GM18907 (cell line): ENCODE results near the gene FCN1.

Experiments
- ATAC-seq: cut with Tn5 transposase; IDR thresholded peaks from one replicate; pipeline ENCODE4 v1.9.1; 2021; ENCODE audit warnings: mild to moderate bottlenecking, moderate library complexity; ENCODE audit not compliant: unreplicated experiment

The FCN1 gene

GRCh38 chr9:134894136-134894860 lies 23.4 kb downstream of the FCN1 start:
- no peak for ATAC-seq

DNA sequence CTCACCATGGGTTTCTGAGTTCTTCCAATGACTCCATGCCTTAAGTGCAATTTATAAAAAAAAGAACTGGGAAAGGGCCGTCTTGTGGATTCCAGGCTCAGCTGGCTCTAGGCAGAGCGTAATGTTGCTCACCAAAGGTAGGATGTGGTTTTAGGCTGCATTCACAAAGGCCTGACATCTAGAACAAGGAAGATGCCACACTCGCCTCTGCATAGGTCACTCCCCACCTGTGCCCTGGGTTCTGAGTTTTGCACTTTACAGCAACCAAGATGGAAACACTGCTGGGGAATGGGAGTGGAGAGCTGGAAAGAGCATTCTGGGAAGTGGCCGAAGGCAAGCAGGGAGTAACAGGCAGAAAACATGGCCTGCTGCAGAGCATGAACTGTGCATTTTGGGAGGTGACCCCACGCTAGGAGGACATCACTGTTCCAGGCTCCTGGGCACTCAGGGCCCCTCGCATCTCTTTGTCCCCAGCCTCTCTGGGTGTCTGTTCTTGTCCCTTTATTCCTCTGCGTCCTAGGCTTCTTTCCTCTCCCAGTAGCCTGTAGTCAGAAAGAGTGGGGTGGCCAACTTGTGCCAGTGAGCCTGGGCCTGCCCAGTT lies 24.8 kb downstream of the FCN1 start:
- no peak for ATAC-seq

- no peak for ATAC-seq
Measured at GRCh38 chr9:134892221-134892620, 25.5 kb downstream of the FCN1 start.

- no peak for ATAC-seq
Measured at GRCh38 chr9:134891713-134892112, 26.0 kb downstream of the FCN1 start.

DNA sequence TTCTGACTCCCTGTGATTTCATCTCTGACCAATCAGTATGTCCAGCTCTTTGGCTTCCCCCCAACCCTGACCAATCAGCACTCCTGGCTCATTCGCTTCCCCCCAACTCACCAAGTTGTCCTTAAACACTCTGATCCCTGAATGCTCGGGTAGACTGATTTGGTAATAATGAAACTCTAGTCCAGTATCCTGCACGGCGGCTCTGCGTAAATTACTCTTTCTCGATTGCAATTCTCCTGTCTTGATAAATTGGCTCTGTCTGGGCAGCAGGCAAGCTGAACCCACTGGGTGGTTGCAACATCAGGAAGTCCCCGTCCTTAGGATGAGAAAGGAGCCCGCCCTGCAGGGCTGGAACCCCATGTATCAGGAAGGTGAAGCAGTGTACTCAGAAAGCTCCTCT lies 26.7 kb downstream of the FCN1 start:
- no peak for ATAC-seq

DNA sequence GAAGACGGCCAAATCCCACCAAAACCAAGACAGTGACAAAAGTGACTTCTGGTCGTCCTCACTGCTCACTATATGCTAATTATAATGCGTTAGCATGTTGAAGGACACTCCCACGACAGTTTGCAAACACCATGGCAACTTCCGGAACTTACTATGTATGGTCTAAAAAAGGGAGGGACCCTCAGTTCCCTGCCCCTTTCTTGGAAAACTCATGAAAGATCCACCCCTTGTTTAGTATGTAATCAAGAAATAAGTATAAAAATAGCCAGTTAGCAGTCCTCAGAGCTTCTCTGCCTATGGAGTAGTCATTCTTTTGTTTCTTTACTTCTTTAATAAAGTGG lies 27.6 kb downstream of the FCN1 start:
- ATAC-seq = no peak

GRCh38 chr9:134889386-134890154 lies 28.1 kb downstream of the FCN1 start:
- ATAC-seq = no peak

GRCh38 chr9:134888603-134889190 lies 29.0 kb downstream of the FCN1 start:
- ATAC-seq = no peak

GRCh38 chr9:134887686-134888602 lies 29.8 kb downstream of the FCN1 start:
- ATAC-seq = no peak

- no peak for ATAC-seq
Measured at GRCh38 chr9:134887219-134887618, 30.5 kb downstream of the FCN1 start.

- no peak for ATAC-seq
Measured at GRCh38 chr9:134886413-134886913, 31.2 kb downstream of the FCN1 start.

- ATAC-seq = no peak
Measured at GRCh38 chr9:134885679-134886412, 31.9 kb downstream of the FCN1 start.

GRCh38 chr9:134885001-134885678 lies 32.6 kb downstream of the FCN1 start:
- no peak for ATAC-seq

GRCh38 chr9:134884492-134884891 lies 33.2 kb downstream of the FCN1 start:
- ATAC-seq = no peak

DNA sequence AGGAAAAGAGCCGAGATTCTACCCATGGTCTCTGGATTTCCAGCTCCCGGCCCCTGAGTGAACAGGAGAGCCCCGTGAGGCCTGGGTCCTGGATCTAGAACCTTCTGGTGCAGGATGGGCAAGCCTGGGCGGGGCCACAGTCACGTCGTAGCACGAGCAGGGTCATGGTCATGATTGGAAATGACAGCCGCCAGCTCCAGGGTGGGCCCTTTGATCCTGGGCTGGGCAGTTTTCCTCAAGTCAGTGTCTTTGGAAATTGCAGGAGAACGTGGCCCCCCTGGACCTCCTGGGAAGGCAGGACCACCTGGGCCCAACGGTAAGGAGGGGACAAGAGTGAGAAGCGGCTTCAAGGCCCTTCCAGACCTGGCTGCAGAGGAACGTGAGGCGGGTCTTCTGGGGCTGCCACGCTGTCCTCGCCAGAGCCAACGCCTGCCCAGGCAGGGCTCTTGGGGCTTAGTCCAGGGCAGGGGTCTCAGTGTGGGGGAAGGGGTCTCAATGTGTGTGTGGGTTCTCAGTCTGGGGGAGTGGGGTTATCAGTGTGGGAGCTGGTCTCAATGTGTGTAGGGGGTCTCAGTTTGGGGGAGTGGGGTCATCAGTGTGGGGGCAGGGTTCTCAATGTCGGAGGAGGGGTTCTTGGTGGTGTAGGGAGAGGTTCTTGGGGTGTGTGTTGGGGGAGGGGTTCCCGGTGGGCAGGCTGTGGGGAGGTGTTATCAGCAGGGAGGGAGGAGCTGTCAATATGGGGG lies 34.5 kb downstream of the FCN1 start:
- ATAC-seq = no peak

DNA sequence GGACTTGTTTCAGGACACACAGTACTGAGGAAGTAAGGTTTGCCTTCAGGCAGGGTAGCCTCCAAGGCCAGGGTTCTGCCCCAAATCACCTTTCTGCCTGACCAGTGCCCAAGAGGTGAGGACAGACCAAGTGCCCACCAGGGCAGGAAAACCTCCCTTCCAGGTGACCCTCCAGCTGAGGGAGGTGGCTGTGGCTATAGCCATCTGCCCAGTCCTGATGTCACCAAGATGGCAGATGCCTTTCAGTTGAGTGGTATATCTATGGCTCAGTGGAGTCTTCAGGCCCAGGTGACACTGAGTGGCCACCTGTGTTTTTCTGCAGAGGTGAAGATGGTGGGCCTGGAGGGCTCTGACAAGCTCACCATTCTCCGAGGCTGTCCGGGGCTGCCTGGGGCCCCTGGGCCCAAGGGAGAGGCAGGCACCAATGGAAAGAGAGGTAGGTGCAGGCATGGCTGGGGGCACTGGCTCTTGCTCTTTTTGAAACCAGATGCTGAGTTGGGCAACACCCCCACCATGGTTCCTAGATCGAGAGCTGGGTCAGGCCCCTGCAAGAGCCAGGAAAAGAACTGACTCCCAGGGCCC lies 35.4 kb downstream of the FCN1 start:
- no peak for ATAC-seq

GRCh38 chr9:134881313-134881670 lies 36.4 kb downstream of the FCN1 start:
- ATAC-seq = no peak
